ENCODE data around the gene TMEM167A.
A peak's percentile ranks its signal among the peaks of the same experiment; 100 is the strongest.

Gene TMEM167A

DNA sequence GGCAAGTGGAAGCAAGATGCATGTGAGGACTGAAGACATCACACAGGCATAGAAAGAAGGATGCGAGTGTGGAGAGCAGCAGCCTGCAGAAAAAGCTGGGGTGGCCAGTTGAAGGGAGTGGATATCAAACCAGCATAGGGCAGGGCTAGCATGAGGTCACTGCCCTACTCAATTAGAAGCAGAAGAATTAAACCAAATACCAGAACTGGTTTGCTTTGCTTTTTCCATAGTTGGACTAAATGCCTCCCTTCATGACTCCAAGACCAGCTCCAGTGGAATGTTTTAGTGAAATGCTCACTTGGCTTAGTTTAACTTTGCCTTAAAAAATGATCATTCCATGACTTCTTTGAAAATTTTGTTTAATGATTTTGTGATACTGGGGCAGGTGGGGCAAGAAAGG lies 45.8 kb downstream of the TMEM167A start:
- ATAC-seq = no peak
- no peak for DNase-seq (ENCODE audit: low spot score in 2 of 2)
- no peak overlapping the region for H3K27ac Mint-ChIP-seq
- no peaks in the 10 kb centered on the region for H3K36me3 Mint-ChIP-seq
- no peaks in the 10 kb centered on the region for H3K4me1 Mint-ChIP-seq
- H3K9me3 Mint-ChIP-seq = no peaks in the 10 kb centered on the region
- no peak overlapping the region for H3K4me3 Mint-ChIP-seq

DNA sequence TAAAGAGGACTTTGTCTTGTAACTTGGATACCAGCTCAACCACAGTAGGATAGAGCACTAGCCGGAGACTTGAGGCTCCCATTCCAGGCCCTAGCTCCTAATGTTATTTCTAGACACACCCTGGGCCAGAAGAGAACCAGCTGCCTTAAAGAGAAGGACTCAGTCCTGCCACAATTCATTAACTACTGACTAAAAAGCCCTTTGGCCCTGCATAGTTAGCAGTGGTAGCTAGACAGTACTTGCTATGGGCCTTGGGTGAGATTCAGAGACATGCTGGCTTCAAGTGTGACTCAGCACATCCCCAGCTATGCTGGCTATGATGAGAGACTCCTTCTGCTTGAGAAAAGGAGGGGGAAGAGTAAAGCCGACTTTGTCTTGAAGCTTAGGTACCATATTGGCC lies 47.3 kb downstream of the TMEM167A start:
- ATAC-seq = no peak

DNA sequence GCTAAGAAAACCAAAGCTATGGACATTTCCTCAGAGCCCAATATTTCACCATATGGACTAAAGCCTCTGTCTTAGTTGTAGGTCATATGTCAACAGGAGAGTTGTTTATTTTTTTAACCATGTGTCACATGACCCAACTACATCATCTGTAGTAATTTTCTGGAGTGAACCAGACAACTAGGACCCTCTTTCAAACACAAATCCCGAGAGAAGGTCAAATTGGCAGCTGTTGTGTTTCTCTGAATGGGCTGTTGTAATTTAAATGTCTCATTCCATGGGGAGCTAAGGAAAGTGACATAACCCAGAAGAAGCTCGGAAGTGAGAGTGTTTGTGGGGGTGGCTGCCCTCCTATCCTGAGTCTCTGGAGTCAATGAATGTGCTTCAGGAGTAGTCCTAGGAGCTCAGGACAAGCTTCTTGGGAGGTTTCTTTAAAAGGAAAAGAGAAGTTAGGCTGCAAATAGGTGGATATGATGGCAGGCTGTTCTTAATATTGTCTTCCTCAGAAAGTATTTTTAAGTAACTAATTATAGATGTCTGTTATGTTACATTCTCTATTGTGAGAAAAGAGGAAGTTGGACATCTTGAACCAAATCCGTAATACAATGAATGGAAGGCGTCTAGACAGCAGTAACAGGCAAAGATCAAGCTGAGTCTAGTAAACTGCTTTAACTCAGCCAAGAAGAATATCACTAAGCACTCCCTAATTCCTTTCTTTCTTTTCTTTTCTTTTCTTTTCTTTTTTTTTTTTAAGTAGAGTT lies 50.1 kb downstream of the TMEM167A start:
- Mint-ChIP-seq H3K27ac (no peak overlapping the region), H3K4me1 (no peaks in the 10 kb centered on the region), H3K9me3 (no peaks in the 10 kb centered on the region), H3K36me3 (no peaks in the 10 kb centered on the region), H3K4me3 (no peak overlapping the region)
- ATAC-seq (no peak), DNase-seq (ENCODE audit: low spot score in 2 of 2) (no peak)

More for the DNA sequence above, 47.3 kb downstream of the TMEM167A start:
- Mint-ChIP-seq H3K9me3 (no peaks in the 10 kb centered on the region), H3K4me1 (no peaks in the 10 kb centered on the region), H3K27ac (no peak overlapping the region), H3K36me3 (no peaks in the 10 kb centered on the region), H3K4me3 (no peak overlapping the region)
- no peak for DNase-seq (ENCODE audit: low spot score in 2 of 2)

DNA sequence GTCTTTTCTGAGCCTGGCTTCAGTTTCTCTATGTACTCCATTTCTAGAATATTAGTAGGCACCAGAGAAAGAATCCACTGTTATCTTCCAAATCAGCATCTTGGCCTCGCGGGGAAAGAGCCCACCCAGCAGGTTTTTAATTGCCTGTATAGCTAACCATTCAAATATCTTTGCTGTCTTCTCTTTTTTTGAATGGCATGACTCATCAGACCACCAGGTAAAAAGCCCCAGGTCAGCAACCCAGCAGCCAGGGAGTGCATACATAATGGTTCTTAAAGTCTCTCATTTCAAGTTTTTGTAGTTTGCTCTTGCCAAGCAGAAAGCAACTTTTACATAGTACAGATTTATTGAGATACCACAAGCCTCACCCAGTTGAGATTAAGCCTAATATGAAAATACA lies 50.7 kb downstream of the TMEM167A start:
- H3K9me3 Mint-ChIP-seq = no peaks in the 10 kb centered on the region

DNA sequence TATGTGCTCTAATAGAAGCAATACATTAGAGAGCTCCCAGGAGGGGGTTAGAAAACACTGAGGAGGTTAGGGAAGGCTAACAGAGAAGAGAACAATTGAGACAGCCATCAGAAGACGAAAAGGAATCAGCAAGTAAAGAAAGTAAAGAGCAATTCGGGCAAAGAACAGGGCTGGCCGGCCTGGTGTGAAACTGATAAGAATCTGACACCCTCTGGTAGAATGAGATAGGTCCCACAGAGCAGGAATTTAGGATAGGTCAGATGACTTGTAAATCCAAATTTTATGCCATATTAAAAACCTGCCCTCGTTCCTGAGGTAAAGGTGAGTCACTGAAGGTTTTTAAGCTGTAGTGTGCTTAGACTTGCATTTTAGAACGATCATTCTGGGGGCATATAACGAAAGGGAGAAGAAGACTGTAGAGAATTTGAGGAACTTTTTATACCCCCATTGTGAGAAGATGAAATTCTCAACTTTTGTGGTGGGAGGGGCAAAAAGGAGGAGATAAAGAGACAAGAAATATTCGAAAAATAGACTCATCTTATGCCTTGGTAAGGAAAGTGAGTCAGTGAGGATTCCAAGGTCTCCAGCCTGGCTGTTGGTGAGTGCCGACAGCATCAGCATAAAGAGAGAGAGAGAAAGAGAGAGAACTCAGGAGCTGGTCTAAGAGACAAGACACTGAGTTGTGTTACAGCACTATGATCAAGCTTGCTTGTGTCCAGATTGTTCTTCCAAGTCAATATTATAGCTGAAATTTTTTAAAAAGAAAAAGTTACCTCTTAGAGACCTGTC lies 51.3 kb downstream of the TMEM167A start:
- no peaks in the 10 kb centered on the region for H3K9me3 Mint-ChIP-seq
- no peaks in the 10 kb centered on the region for H3K4me1 Mint-ChIP-seq
- no peaks in the 10 kb centered on the region for H3K36me3 Mint-ChIP-seq
- DNase-seq (ENCODE audit: low spot score in 2 of 2) (no peak), ATAC-seq (no peak)
- H3K4me3 Mint-ChIP-seq = no peak overlapping the region
- no peak overlapping the region for H3K27ac Mint-ChIP-seq

More for the DNA sequence above, 50.7 kb downstream of the TMEM167A start:
- no peak overlapping the region for H3K4me3 Mint-ChIP-seq
- no peaks in the 10 kb centered on the region for H3K36me3 Mint-ChIP-seq
- H3K27ac Mint-ChIP-seq = no peak overlapping the region
- ATAC-seq (no peak), DNase-seq (ENCODE audit: low spot score in 2 of 2) (no peak)
- H3K4me1 Mint-ChIP-seq = no peaks in the 10 kb centered on the region

DNA sequence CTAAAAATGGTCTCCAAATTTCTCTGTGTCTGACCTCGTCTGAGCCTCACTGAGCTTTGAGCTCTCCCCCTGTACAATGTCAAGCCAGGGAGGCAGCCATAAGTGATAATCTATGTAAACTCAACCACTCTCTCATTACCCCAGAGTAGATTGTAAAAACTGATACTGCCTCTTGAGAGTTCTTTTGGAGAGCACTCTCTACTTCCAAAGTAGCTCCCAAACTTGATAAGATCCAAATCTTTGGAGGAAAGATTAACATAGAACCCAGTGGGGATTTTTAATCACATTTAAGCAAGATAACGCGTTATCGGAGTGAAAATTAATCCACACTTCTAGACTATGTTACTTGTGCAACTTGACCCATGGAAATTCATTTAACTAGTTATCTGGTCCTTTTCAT lies 54.9 kb downstream of the TMEM167A start:
- Mint-ChIP-seq H3K9me3 (peaks cover 3% of the 10 kb centered on the region), H3K4me3 (no peak overlapping the region), H3K4me1 (no peaks in the 10 kb centered on the region), H3K27ac (no peak overlapping the region), H3K36me3 (no peaks in the 10 kb centered on the region)
- DNase-seq (ENCODE audit: low spot score in 2 of 2) (no peak), ATAC-seq (no peak)

DNA sequence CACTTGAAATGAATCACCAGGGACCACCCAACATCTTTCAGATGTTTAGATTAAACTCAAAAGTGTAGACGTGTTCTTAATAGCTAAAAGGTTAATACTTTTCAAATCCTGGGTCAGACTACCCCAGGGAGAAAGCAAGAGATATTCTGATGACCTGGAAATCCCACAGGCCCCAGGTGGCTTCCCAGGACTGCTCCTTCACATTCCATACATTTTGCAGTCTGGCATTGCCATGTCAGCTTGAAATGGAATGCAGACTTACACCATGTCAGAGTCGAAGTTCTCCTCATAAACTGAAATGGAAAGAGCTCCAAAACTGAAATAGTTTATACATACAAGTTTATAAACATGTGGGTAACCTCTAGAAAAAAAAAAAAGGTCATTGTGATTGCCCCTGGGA lies 61.5 kb downstream of the TMEM167A start:
- Mint-ChIP-seq H3K4me3 (no peak overlapping the region), H3K27ac (no peak overlapping the region), H3K4me1 (no peaks in the 10 kb centered on the region), H3K36me3 (no peaks in the 10 kb centered on the region), H3K9me3 (peaks cover 3% of the 10 kb centered on the region)
- no peak for ATAC-seq
- DNase-seq (ENCODE audit: low spot score in 2 of 2) = no peak

DNA sequence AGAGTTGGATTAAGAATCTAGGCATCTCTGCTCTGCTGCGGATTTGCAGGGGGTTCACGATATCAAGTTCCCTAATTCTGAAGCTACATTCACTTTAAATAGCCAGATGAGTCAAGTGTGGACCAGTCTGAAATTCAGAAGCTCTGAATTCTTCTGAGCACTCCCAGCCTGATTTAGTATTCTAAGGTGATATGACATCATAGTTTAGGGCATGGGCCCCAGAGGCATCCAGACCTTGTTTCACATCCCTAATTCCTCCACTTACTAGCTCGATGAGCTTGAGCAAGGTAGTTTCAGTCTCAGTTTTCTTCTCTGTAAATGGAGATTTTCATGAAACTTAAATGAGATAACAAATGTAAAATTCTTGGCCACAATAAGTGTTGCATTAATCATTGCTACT lies 65.2 kb downstream of the TMEM167A start:
- Mint-ChIP-seq H3K36me3 (no peaks in the 10 kb centered on the region), H3K27ac (no peak overlapping the region), H3K4me3 (no peak overlapping the region), H3K9me3 (no peaks in the 10 kb centered on the region), H3K4me1 (no peaks in the 10 kb centered on the region)
- ATAC-seq (peak; percentile 51), DNase-seq (ENCODE audit: low spot score in 2 of 2) (no peak)

DNA sequence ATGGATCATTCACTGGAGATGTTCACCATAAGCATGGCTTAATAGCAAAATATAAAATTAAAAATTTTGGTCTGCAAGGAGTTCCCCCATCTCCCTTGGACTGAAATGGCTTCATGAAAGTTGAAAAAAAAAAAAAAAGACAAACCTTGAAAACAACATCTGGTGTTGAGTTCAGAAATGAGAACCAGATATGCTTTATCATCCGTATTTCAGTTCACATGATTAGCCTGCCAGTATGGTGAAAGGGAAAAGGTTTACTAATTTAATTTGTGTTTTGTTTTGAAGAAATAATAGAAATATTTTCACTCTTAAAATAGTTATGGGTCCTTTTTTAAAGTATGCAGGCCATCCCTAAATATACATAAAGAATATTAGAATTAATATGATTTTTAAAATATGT lies 67.8 kb downstream of the TMEM167A start:
- no peak for ATAC-seq
- Mint-ChIP-seq H3K36me3 (no peaks in the 10 kb centered on the region), H3K9me3 (no peaks in the 10 kb centered on the region), H3K4me3 (no peak overlapping the region), H3K4me1 (no peaks in the 10 kb centered on the region), H3K27ac (no peak overlapping the region)
- no peak for DNase-seq (ENCODE audit: low spot score in 2 of 2)

DNA sequence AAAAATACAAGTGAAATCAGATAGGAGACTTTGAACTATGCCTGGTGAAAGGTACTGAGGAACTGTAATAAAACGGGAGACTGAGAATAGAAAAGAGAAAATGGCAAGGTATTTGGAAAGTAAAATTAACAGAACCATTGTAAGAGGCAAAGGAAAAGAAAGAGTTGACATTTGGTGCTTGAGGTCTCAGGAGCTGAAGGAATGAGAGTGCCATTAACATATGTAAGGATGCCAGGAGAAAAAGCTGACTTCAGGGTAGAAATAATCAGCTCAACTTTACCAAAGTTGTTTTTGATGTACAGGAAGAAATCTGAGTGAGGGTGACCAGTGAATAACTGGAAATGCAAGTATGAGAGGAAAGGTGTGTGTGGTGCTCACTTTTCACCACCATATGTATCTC lies 69.4 kb downstream of the TMEM167A start:
- DNase-seq (ENCODE audit: low spot score in 2 of 2) (no peak), ATAC-seq (no peak)
- no peaks in the 10 kb centered on the region for H3K9me3 Mint-ChIP-seq
- no peaks in the 10 kb centered on the region for H3K36me3 Mint-ChIP-seq
- H3K4me3 Mint-ChIP-seq = no peak overlapping the region
- H3K27ac Mint-ChIP-seq = no peak overlapping the region
- no peaks in the 10 kb centered on the region for H3K4me1 Mint-ChIP-seq

DNA sequence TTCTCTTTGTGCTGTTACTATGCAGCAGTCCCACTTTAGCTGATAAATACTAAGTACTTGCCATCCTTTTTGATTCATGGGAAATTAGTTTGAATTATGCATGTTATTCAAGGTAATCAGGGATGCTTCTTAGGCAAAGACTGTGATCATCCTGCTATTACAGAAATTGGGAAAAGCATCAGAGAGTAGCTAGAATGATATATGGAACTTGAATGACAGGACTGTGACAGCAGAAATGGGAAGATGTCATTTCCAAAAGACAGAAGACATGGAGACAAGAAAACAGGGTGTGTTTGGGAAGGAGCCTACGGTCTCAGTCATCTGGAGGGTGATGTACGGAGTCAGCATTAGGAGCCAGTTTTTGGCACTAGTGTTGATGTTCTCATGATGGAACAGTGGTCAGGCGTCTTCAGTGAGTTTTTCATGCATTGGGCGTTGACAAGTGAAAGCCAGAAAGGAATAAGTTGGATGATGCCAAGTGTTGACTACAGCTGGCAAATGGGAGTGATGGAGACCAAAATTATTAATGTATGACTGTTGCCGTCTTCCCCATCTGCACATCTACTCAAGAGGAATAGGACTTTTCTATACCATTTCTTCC lies 70.4 kb downstream of the TMEM167A start:
- Mint-ChIP-seq H3K36me3 (no peaks in the 10 kb centered on the region), H3K4me1 (no peaks in the 10 kb centered on the region), H3K9me3 (no peaks in the 10 kb centered on the region), H3K27ac (no peak overlapping the region), H3K4me3 (no peak overlapping the region)
- DNase-seq (ENCODE audit: low spot score in 2 of 2) (no peak), ATAC-seq (no peak)

DNA sequence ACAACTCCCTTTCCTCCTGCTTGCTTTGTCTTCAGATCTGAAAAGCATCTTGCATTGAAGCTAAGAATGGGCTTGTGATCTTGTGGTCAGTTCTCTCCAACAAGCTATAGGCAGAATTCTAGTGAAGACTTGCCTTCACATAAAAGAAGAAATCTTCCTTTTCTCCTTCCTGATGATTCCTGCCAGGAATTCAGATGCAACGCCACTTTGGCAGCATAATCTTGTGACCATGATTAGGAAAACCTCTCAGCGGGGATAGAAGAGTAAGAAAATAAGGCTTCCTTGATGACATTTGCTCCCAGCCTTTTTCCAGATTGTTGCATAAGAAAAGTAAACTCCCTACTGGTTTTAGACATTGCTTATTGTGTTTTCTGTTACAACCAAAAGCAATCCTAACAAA lies 73.4 kb downstream of the TMEM167A start:
- Mint-ChIP-seq H3K27ac (no peak overlapping the region), H3K36me3 (no peaks in the 10 kb centered on the region), H3K4me3 (no peak overlapping the region), H3K9me3 (no peaks in the 10 kb centered on the region), H3K4me1 (no peaks in the 10 kb centered on the region)
- ATAC-seq (no peak), DNase-seq (ENCODE audit: low spot score in 2 of 2) (no peak)
